B cell (primary cell): ENCODE measurements around the gene SLC6A18. TPM values are rescaled to one million over a fixed set of nuclear protein-coding genes. Genes with fewer than 3 reads are reported as not detected.

ENCODE experiments used
- ATAC-seq: fragments of 200-7000 bp; cut with Tn5 transposase; one replicate; pipeline ENCODE4 v1.10.0; 2021; ENCODE audit warnings: low read depth, mild to moderate bottlenecking, moderate number of reproducible peaks, moderate library complexity
- CTCF ChIA-PET: fragments of 350-600 bp; sonication (Branson Sonifier 250); formaldehyde crosslinking; loops from one replicate; lab custom pipeline; 2021; ENCODE audit warnings: antibody characterized with exemption, inconsistent platforms; lab: Charles Lee
- POLR2A ChIA-PET: fragments of 350-600 bp; sonication (Branson Sonifier 250); formaldehyde crosslinking; loops from one replicate; lab custom pipeline; 2021; ENCODE audit warnings: antibody characterized with exemption; lab: Charles Lee
- DNase-seq: peaks from one replicate; pipeline ENCODE4 v3.0.0; 2013
- H2AFZ ChIP-seq: 2 replicates; pipeline ENCODE4 v1.6.1; 2012; ENCODE audit warnings: mild to moderate bottlenecking, low read depth, low read length; ENCODE audit not compliant: insufficient read depth, poor library complexity, severe bottlenecking
- H3K27ac ChIP-seq, 2 donors: 1 replicate in 1 of 2; 2 replicates in 1 of 2; pipeline ENCODE4 v1.5.1; 2012 to 2013; ENCODE audit warnings: low read length in 2 of 2, mild to moderate bottlenecking in 2 of 2, moderate library complexity in 1 of 2
- H3K27me3 ChIP-seq, 4 experiments: fragments of 200-600 bp in 1 of 4; sonication (generic) in 1 of 4; replicated peaks in 1 of 4; 1 replicate in 2 of 4; 2 replicates in 2 of 4; pipeline versions ENCODE4 v1.6.1 to v1.7.0; 2013 to 2016; ENCODE audit warnings: low read length in 3 of 4, mild to moderate bottlenecking in 2 of 4, mixed read lengths in 1 of 4, moderate library complexity in 1 of 4; ENCODE audit not compliant: insufficient read depth in 4 of 4, control insufficient read depth in 3 of 4; ENCODE audit errors: control extremely low read depth in 1 of 4
- H3K36me3 ChIP-seq, 2 experiments: replicated peaks in 1 of 2; 1 replicate in 1 of 2; 2 replicates in 1 of 2; pipeline versions ENCODE4 v1.6.1 to v1.7.1; 2013; ENCODE audit warnings: low read length in 1 of 2; ENCODE audit not compliant: insufficient read depth in 2 of 2, control insufficient read depth in 1 of 2; ENCODE audit errors: control extremely low read depth in 1 of 2, extremely low read depth in 1 of 2
- H3K4me1 ChIP-seq, 2 donors: fragments of 200-600 bp in 1 of 2; sonication (generic) in 1 of 2; 1 replicate in 1 of 2; 2 replicates in 1 of 2; pipeline versions ENCODE4 v1.5.1 to v1.6.1; 2013 to 2017; ENCODE audit warnings: low read length in 2 of 2; ENCODE audit not compliant: control insufficient read depth in 2 of 2, insufficient read depth in 2 of 2
- H3K4me2 ChIP-seq: replicated peaks from 2 replicates; pipeline ENCODE3; 2012; ENCODE audit warnings: mild to moderate bottlenecking, low read depth, low read length; ENCODE audit not compliant: poor library complexity, severe bottlenecking
- H3K4me3 ChIP-seq, 5 experiments: fragments of 200-600 bp in 1 of 5; sonication (generic) in 1 of 5; 1 replicate in 3 of 5; 2 replicates in 2 of 5; pipeline versions ENCODE4 v1.5.1 to v1.7.0; 2011 to 2016; ENCODE audit warnings: low read length in 4 of 5, mild to moderate bottlenecking in 4 of 5, low read depth in 2 of 5, control low read depth in 1 of 5, moderate library complexity in 1 of 5; ENCODE audit not compliant: insufficient read depth in 1 of 5; ENCODE audit errors: control extremely low read depth in 1 of 5, extremely low read depth in 1 of 5
- H3K79me2 ChIP-seq: fragments of 200-600 bp; sonication (generic); one replicate; pipeline ENCODE4 v1.6.0; 2016; ENCODE audit warnings: low read length; ENCODE audit not compliant: control insufficient read depth, insufficient read depth
- H3K9ac ChIP-seq: fragments of 200-600 bp; sonication (generic); 2 replicates; pipeline ENCODE4 v1.6.1; 2017; ENCODE audit warnings: mild to moderate bottlenecking, low read length, moderate library complexity
- H3K9me3 ChIP-seq, 3 donors: one replicate each; pipeline versions ENCODE4 v1.6.1 to v1.7.1; 2013; ENCODE audit warnings: low read length in 2 of 3; ENCODE audit not compliant: control insufficient read depth in 2 of 3, insufficient read depth in 1 of 3; ENCODE audit errors: control extremely low read depth in 1 of 3
- H4K20me1 ChIP-seq: 2 replicates; pipeline ENCODE4 v1.6.0; 2012; ENCODE audit warnings: mild to moderate bottlenecking, low read length; ENCODE audit not compliant: insufficient read depth, control insufficient read depth, poor library complexity, severe bottlenecking
- H3K27ac Mint-ChIP-seq: one replicate; pipeline ENCODE4 v1.8.0; 2021; ENCODE audit warnings: mixed read lengths
- H3K27me3 Mint-ChIP-seq: one replicate; pipeline ENCODE4 v1.8.0; 2021; ENCODE audit warnings: mixed read lengths
- H3K4me1 Mint-ChIP-seq: one replicate; pipeline ENCODE4 v1.8.0; 2021; ENCODE audit warnings: mixed read lengths
- H3K4me3 Mint-ChIP-seq: one replicate; pipeline ENCODE4 v1.8.0; 2021; ENCODE audit warnings: mixed read lengths
- H3K9me3 Mint-ChIP-seq: one replicate; pipeline ENCODE4 v1.8.0; 2022; ENCODE audit warnings: mixed read lengths; ENCODE audit not compliant: insufficient read depth
- CTCF ChIP-seq: fragments of 200-600 bp; IDR thresholded peaks from one replicate; pipeline ENCODE4 v1.8.0; 2022; ENCODE audit warnings: antibody characterized with exemption, mild to moderate bottlenecking
- EZH2 ChIP-seq: IDR thresholded peaks from 2 replicates; pipeline ENCODE4 v1.6.1; 2012; ENCODE audit warnings: borderline replicate concordance, low read depth, mild to moderate bottlenecking, moderate library complexity, low read length; ENCODE audit not compliant: insufficient read depth, poor library complexity, severe bottlenecking
- WGBS: methylation state at CpG from one replicate; pipeline ENCODE4 v1.1.5; 2013; ENCODE audit warnings: missing lambda C conversion rate; ENCODE audit not compliant: insufficient coverage; 5-methylcytosine and 5-hydroxymethylcytosine counted together
- intact Hi-C: fragments of 100-400 bp; cut with micrococcal nuclease; formaldehyde crosslinking; loops from one replicate; pipeline ENCODE4 v1.10.0; 2022
- polyA plus RNA-seq: library from polyadenylated mRNA; depleted of rRNA; stranded (reverse); fragments of >200 nt; gene quantifications from 2 replicates; pipeline ENCODE4 v1.2.3, GENCODE V29; 2012
- total RNA-seq, 2 donors: library from RNA; stranded (reverse); fragments of 120-200 nt in 1 of 2; gene quantifications; 1 replicate in 1 of 2; 2 replicates in 1 of 2; pipeline versions ENCODE4 v1.2.3 to v1.2.4, GENCODE V29; 2013 to 2022

Gene SLC6A18
- total and polyA plus RNA-seq, 2 donors (not counting 1 experiment from before 2014, with no cell fraction given) = not detected

GRCh38 chr5:1280177-1281037, 55.2 kb downstream of the SLC6A18 start:
- TF ChIP-seq CTCF (no peak), EZH2 (no peak)
- no peaks in the 10 kb centered on the region for H3K36me3 ChIP-seq
- no peak overlapping the region for H3K4me2 ChIP-seq
- 96% methylated on average over 32 of the region's 32 CpGs for WGBS
- H3K27me3 ChIP-seq = no peaks in the 10 kb centered on the region
- no peak for ATAC-seq
- intact Hi-C loops = no loop called here
- no peak for DNase-seq
- no peaks in the 10 kb centered on the region for H3K4me1 ChIP-seq
- Mint-ChIP-seq H3K27ac (no peak overlapping the region), H3K9me3 (no peaks in the 10 kb centered on the region), H3K4me1 (no peaks in the 10 kb centered on the region), H3K4me3 (no peak overlapping the region), H3K27me3 (no peaks in the 10 kb centered on the region)
- H3K4me3 ChIP-seq = no peak overlapping the region
- ChIA-PET CTCF (no interaction called here), POLR2A (no interaction called here)
- H4K20me1 ChIP-seq = no peaks in the 10 kb centered on the region
- peaks cover 0 to 19% (median 0%) of the 10 kb centered on the region in 3 donors for H3K9me3 ChIP-seq
- no peak overlapping the region for H2AFZ ChIP-seq
- H3K79me2 ChIP-seq = no peaks in the 10 kb centered on the region
- H3K27ac ChIP-seq = no peak overlapping the region
- no peak overlapping the region for H3K9ac ChIP-seq
